HCT116 (cell line): Measurements from ENCODE around the gene CNPY1.

ENCODE experiments used
- EZH2 ChIP-seq: fragments of 200-600 bp; sonication (generic); IDR thresholded peaks from 2 replicates; pipeline ENCODE4 v1.6.1; 2017; ENCODE audit warnings: antibody characterized with exemption, mixed run types
- JUND ChIP-seq: IDR thresholded peaks from 2 replicates; pipeline ENCODE4 v1.6.1; 2012
- POLR2A ChIP-seq: IDR thresholded peaks from 2 replicates; pipeline ENCODE4 v1.7.0; 2011; ENCODE audit warnings: borderline replicate concordance; ENCODE audit not compliant: insufficient read depth, insufficient read length; ENCODE audit errors: extremely low read depth
- POLR2AphosphoS5 ChIP-seq: IDR thresholded peaks from 2 replicates; pipeline ENCODE4 v1.6.1; 2011; ENCODE audit warnings: mild to moderate bottlenecking, low read depth, low read length, moderate library complexity
- RAD21 ChIP-seq: IDR thresholded peaks from 2 replicates; pipeline ENCODE4 v1.6.1; 2012; ENCODE audit warnings: low read depth, mild to moderate bottlenecking
- YY1 ChIP-seq: IDR thresholded peaks from 2 replicates; pipeline ENCODE4 v1.6.1; 2011; ENCODE audit warnings: low read length, low read depth, moderate library complexity, mild to moderate bottlenecking; ENCODE audit not compliant: insufficient replicate concordance; ENCODE audit errors: extremely low read depth
- TF ChIP-seq, protein P1 (sequence below), 3 experiments: fragments of 200-600 bp in 1 of 3; sonication (generic) in 1 of 3; IDR thresholded peaks in 2 of 3; conservative IDR thresholded peaks in 1 of 3; 2 replicates each; pipeline ENCODE4 v1.5.1; 2012 to 2017; ENCODE audit warnings: low read depth in 2 of 3, low read length in 2 of 3, antibody characterized with exemption in 1 of 3, borderline replicate concordance in 1 of 3, control low read depth in 1 of 3, mild to moderate bottlenecking in 1 of 3, mixed read lengths in 1 of 3, mixed run types in 1 of 3, moderate library complexity in 1 of 3; ENCODE audit not compliant: insufficient read depth in 1 of 3

DNA sequence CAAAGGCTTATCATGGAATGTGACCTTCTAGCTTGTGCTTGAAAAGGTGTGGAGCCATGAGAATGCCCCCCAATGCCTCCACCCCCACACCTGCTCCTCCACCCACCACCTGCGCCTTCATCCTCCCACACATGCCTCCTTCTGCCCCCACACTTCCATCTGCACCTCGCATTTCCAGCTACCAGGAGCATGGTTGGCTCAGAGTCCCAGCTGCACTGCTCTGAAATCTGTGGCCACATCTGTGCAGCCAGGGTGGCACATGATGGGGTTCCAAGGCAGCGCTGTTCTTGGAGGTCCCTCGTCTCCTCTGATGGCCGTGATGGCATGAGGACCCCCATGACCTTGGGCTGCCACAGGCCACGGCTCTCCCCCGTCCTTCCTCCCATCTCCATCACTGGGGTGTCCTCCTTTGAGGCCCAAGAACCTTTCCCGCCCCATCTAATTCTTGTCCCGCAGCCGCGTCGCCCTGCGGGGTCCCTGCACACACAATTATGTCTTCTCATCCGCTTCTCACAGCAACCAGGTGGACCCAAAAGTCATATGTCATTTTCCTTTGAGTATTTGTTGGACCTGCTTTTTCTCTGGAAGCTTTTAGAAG is 40.6 kb upstream of the CNPY1 start:
- TF ChIP-seq EZH2 (no peak), YY1 (no peak), POLR2A (no peak), POLR2AphosphoS5 (no peak), RAD21 (no peak), JUND (no peak)
- TF ChIP-seq, protein P1, sequence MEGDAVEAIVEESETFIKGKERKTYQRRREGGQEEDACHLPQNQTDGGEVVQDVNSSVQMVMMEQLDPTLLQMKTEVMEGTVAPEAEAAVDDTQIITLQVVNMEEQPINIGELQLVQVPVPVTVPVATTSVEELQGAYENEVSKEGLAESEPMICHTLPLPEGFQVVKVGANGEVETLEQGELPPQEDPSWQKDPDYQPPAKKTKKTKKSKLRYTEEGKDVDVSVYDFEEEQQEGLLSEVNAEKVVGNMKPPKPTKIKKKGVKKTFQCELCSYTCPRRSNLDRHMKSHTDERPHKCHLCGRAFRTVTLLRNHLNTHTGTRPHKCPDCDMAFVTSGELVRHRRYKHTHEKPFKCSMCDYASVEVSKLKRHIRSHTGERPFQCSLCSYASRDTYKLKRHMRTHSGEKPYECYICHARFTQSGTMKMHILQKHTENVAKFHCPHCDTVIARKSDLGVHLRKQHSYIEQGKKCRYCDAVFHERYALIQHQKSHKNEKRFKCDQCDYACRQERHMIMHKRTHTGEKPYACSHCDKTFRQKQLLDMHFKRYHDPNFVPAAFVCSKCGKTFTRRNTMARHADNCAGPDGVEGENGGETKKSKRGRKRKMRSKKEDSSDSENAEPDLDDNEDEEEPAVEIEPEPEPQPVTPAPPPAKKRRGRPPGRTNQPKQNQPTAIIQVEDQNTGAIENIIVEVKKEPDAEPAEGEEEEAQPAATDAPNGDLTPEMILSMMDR (IDR thresholded peaks at IDR 0.05 in 2 of 3, conservative IDR thresholded peaks at IDR 0.05 in 1 of 3; ENCODE audit: borderline replicate concordance in 1 of 3, insufficient read depth in 1 of 3, low read depth in 2 of 3, low read length in 2 of 3), result no peak
